Upper lobe of left lung (tissue), 4 donors: ENCODE measurements around the gene ARID1B.

ENCODE experiments used
- EP300 ChIP-seq, 4 donors: sonication (generic); formaldehyde crosslinking; IDR thresholded peaks; one replicate each; pipeline ENCODE4 v1.5.1; 2017; ENCODE audit warnings: antibody characterized with exemption in 4 of 4, control low read depth in 2 of 4
- POLR2A ChIP-seq, 4 donors: fragments of 450-650 bp; IDR thresholded peaks; one replicate each; pipeline ENCODE4 v1.5.1; 2016 to 2017; ENCODE audit warnings: antibody characterized with exemption in 4 of 4, mild to moderate bottlenecking in 2 of 4
- POLR2AphosphoS5 ChIP-seq, 2 donors: sonication (generic); formaldehyde crosslinking; IDR thresholded peaks; one replicate each; pipeline ENCODE4 v1.5.1; 2017; ENCODE audit warnings: antibody characterized with exemption in 2 of 2
- TF ChIP-seq, protein P1 (sequence below), 6 experiments: fragments of 450-650 bp in 4 of 6; fragments of 200-600 bp in 2 of 6; sonication (generic) in 2 of 6; IDR thresholded peaks; one replicate each; pipeline ENCODE4 v1.5.1; 2016 to 2019; ENCODE audit warnings: antibody characterized with exemption in 6 of 6

DNA sequence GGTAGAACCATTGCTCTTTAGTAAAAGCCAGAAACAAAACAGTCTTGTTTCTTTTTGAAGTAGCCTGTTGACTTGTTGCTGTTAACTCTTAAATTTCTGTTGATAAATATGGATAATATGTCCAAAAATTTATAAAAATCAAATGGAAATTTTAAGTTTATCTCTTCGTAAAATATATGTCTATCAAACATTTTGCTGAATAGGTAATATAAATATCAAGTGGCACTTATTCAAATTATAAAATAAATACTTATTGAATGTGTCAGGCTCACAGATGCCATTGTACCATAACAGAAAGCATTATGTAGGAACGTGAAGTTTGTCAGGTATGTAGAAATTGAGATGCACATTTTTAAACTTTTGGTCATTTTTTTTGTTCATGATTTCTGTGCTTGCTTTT is 216.5 kb downstream of the ARID1B start:
- TF ChIP-seq, protein P1, sequence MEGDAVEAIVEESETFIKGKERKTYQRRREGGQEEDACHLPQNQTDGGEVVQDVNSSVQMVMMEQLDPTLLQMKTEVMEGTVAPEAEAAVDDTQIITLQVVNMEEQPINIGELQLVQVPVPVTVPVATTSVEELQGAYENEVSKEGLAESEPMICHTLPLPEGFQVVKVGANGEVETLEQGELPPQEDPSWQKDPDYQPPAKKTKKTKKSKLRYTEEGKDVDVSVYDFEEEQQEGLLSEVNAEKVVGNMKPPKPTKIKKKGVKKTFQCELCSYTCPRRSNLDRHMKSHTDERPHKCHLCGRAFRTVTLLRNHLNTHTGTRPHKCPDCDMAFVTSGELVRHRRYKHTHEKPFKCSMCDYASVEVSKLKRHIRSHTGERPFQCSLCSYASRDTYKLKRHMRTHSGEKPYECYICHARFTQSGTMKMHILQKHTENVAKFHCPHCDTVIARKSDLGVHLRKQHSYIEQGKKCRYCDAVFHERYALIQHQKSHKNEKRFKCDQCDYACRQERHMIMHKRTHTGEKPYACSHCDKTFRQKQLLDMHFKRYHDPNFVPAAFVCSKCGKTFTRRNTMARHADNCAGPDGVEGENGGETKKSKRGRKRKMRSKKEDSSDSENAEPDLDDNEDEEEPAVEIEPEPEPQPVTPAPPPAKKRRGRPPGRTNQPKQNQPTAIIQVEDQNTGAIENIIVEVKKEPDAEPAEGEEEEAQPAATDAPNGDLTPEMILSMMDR (IDR thresholded peaks at IDR 0.05), result no peak
- no peak for TF ChIP-seq POLR2AphosphoS5 (IDR thresholded peaks at IDR 0.05)
- no peak for TF ChIP-seq POLR2A (IDR thresholded peaks at IDR 0.05)
- no peak for TF ChIP-seq EP300 (IDR thresholded peaks at IDR 0.05)
